A673 (cell line): ENCODE results near the gene SPIRE2. TPM values are rescaled to one million over a fixed set of nuclear protein-coding genes. Genes with fewer than 3 reads are reported as not detected.

ENCODE experiments used
- BruUV-seq: library from RNA; stranded (reverse); fragments of 400-500 nt; replicated peaks from 2 replicates; lab custom pipeline; 2021; lab: Mats Ljungman, UMichigan
- CTCF ChIA-PET: fragments of 300-600 bp; sonication (Branson Sonifier 250); formaldehyde crosslinking; loops from one replicate; lab custom pipeline; 2022; ENCODE audit warnings: antibody characterized with exemption; lab: Charles Lee
- POLR2A ChIA-PET: fragments of 300-600 bp; sonication (Branson Sonifier 250); formaldehyde crosslinking; loops from one replicate; lab custom pipeline; 2022; ENCODE audit warnings: antibody characterized with exemption; ENCODE audit not compliant: low non-redundant PET; lab: Charles Lee
- DNase-seq: peaks from one replicate; pipeline ENCODE4 v3.0.0-alpha.2; 2015; ENCODE audit warnings: low spot score
- H3K27ac ChIP-seq: fragments of 200-600 bp; sonication (generic); 2 replicates; pipeline ENCODE4 v1.5.1; 2016; ENCODE audit warnings: mixed run types, low read depth, mild to moderate bottlenecking, mixed read lengths, antibody characterized with exemption, low read length; ENCODE audit not compliant: poor library complexity, severe bottlenecking
- H3K27me3 ChIP-seq: fragments of 200-600 bp; sonication (generic); replicated peaks from 2 replicates; pipeline ENCODE4 v1.6.1; 2017; ENCODE audit warnings: mixed run types, low read depth, mild to moderate bottlenecking, mixed read lengths, antibody characterized with exemption, low read length; ENCODE audit not compliant: insufficient read depth, poor library complexity
- H3K36me3 ChIP-seq: fragments of 200-600 bp; sonication (generic); 2 replicates; pipeline ENCODE4 v1.6.1; 2016; ENCODE audit warnings: mixed run types, mild to moderate bottlenecking, mixed read lengths, antibody characterized with exemption, low read length; ENCODE audit not compliant: insufficient read depth, poor library complexity, severe bottlenecking
- H3K4me1 ChIP-seq: fragments of 200-600 bp; sonication (generic); 2 replicates; pipeline ENCODE4 v1.6.1; 2017; ENCODE audit warnings: mixed run types, mild to moderate bottlenecking, mixed read lengths, antibody characterized with exemption, low read length; ENCODE audit not compliant: insufficient read depth, poor library complexity, severe bottlenecking
- H3K4me3 ChIP-seq: fragments of 200-600 bp; sonication (generic); 2 replicates; pipeline ENCODE4 v1.5.1; 2016; ENCODE audit warnings: low read depth, mixed run types, mild to moderate bottlenecking, mixed read lengths, low read length; ENCODE audit not compliant: poor library complexity, severe bottlenecking
- H3K9me3 ChIP-seq: fragments of 200-600 bp; sonication (generic); 2 replicates; pipeline ENCODE4 v1.6.1; 2016; ENCODE audit warnings: mixed run types, low read depth, mild to moderate bottlenecking, mixed read lengths, antibody characterized with exemption, low read length; ENCODE audit not compliant: poor library complexity, severe bottlenecking
- EZH2 ChIP-seq: fragments of 200-600 bp; sonication (generic); IDR thresholded peaks from 2 replicates; pipeline ENCODE4 v1.6.1; 2017; ENCODE audit warnings: borderline replicate concordance, low read depth, mild to moderate bottlenecking, mixed read lengths, antibody characterized with exemption, low read length; ENCODE audit not compliant: poor library complexity, severe bottlenecking
- intact Hi-C: fragments of 100-400 bp; cut with micrococcal nuclease; formaldehyde crosslinking; loops from one replicate; pipeline ENCODE4 v1.10.0; 2022; ENCODE audit not compliant: unreplicated experiment
- total RNA-seq: library from RNA; stranded (reverse); gene quantifications from 2 replicates; pipeline ENCODE4 v1.2.3, GENCODE V29; 2021
- TF ChIP-seq, protein P1 (sequence below): fragments of 300-800, 200-600 bp; sonication (generic); conservative IDR thresholded peaks from 2 replicates; pipeline ENCODE4 v1.5.1; 2017; ENCODE audit warnings: low read depth, mild to moderate bottlenecking, antibody characterized with exemption, low read length, moderate library complexity, mixed read lengths

Gene SPIRE2
- total RNA-seq, 1 experiment from 2014 or later = 18.9 TPM

DNA sequence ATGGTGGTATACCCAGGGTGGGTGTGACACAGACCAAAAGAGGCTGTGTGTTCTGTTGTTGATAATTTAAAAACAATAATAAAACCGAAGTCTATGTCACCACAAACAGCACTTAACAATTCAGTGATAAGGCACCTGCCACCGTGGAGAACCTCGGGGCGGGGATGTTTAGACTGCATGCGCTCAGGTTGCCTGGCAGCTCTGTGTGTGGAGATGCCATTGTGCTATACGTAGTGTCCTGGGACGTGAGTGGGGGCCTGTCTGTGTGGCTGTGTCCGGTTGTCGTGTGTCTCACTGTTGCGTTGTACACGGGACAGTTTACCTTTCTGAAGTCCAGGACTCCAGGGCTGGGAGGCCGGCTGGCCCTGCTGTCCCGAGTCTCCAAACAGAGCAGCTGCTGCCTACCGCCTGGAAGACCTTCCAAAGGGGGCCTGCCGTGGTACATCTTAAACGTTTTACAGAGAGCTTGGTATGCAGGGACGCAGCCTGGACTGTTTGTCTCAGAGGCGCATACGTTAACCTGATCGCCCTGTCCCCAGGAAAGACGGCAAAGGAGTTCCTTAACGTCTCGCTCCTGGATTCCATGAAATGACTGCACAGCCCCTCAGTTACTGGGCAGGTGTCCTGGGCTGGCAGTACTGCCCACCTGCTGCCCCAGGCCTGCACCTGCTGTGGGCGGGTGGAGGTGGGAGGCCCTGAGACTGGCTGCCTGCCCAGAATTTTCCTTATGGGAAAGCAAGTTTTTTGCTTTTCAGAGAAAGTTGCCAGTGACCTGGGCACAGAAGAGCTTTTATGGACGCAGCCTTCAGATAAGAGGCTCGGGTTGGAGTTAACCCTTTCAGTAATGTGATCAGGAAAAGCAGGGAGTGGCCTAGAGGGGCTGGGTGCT lies 19.0 kb downstream of the SPIRE2 start:
- intact Hi-C loops = no loop called here
- no peak overlapping the region for H3K4me3 ChIP-seq
- TF ChIP-seq, protein P1, sequence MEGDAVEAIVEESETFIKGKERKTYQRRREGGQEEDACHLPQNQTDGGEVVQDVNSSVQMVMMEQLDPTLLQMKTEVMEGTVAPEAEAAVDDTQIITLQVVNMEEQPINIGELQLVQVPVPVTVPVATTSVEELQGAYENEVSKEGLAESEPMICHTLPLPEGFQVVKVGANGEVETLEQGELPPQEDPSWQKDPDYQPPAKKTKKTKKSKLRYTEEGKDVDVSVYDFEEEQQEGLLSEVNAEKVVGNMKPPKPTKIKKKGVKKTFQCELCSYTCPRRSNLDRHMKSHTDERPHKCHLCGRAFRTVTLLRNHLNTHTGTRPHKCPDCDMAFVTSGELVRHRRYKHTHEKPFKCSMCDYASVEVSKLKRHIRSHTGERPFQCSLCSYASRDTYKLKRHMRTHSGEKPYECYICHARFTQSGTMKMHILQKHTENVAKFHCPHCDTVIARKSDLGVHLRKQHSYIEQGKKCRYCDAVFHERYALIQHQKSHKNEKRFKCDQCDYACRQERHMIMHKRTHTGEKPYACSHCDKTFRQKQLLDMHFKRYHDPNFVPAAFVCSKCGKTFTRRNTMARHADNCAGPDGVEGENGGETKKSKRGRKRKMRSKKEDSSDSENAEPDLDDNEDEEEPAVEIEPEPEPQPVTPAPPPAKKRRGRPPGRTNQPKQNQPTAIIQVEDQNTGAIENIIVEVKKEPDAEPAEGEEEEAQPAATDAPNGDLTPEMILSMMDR = no peak
- TF ChIP-seq EZH2 = no peak
- CTCF ChIA-PET = no interaction called here
- DNase-seq = no peak
- no peaks in the 10 kb centered on the region for H3K36me3 ChIP-seq
- no peaks in the 10 kb centered on the region for H3K9me3 ChIP-seq
- H3K27me3 ChIP-seq = no peaks in the 10 kb centered on the region
- H3K27ac ChIP-seq = no peak overlapping the region
- BruUV-seq = no TSS peak
- peaks cover 10% of the 10 kb centered on the region for H3K4me1 ChIP-seq
- POLR2A ChIA-PET = interaction anchor here (0.5 kb wide), 1 partner anchor 15 kb away, joined by 3 read pairs; no protein-coding TSS in a partner anchor

DNA sequence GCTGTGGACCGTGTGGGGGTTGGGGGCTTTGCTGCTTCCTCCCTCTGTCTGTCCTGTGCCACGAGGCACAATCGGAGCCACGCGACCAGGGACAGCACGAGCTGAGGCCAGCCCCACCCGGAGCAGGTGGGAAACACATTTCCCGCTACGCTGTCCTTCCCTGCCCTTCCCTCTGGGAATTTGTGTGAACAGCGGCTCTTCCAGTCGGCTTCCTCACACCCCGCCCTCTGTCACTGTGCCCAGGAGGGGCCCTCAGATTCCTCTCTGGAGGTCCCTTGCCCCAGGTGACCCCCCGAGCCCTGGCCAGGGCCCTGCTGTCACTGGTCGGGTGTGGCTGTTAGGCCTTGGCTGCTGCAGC lies 19.6 kb downstream of the SPIRE2 start:
- no peak overlapping the region for H3K27ac ChIP-seq
- H3K4me1 ChIP-seq = peaks cover 4% of the 10 kb centered on the region
- POLR2A ChIA-PET = interaction anchor here (0.5 kb wide), 1 partner anchor 16 kb away, joined by 3 read pairs; no protein-coding TSS in a partner anchor
- no peaks in the 10 kb centered on the region for H3K27me3 ChIP-seq
- H3K36me3 ChIP-seq = no peaks in the 10 kb centered on the region
- DNase-seq = no peak
- no peaks in the 10 kb centered on the region for H3K9me3 ChIP-seq
- CTCF ChIA-PET = no interaction called here
- no peak for TF ChIP-seq EZH2
- TF ChIP-seq, protein P1 = no peak
- intact Hi-C loops = no loop called here
- no peak overlapping the region for H3K4me3 ChIP-seq
- BruUV-seq = no TSS peak

DNA sequence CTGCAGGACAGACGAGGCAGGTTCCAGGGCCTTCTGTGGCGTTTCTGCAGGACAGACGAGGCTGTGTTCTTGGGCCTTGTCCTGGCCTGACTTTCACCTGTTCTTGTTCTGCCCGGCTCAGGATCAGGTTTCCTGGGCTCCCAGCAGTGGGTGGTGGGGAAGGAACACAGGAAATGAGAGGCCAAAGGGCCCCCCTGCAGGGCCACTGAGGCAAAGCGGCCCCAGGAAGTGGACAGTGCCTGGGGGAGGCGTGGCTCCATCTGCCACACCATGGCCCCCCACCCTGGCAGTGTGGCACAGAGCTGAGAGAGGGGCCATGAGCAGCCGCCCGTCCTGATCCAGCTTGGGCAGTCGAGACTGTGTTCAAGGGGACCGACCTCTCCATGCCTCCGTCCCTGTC lies 20.7 kb downstream of the SPIRE2 start:
- TF ChIP-seq, protein P1 = no peak
- no peak for TF ChIP-seq EZH2
- Histone ChIP-seq H3K27me3 (no peaks in the 10 kb centered on the region), H3K4me3 (no peak overlapping the region), H3K9me3 (no peaks in the 10 kb centered on the region), H3K27ac (no peak overlapping the region), H3K36me3 (no peaks in the 10 kb centered on the region), H3K4me1 (no peaks in the 10 kb centered on the region)
- ChIA-PET POLR2A (no interaction called here), CTCF (no interaction called here)
- BruUV-seq = no TSS peak
- intact Hi-C loops = no loop called here
- no peak for DNase-seq
